ENCODE measurements around the gene ASIC4. TPM values are rescaled to one million over a fixed set of nuclear protein-coding genes. Genes with fewer than 3 reads are reported as not detected.

The ASIC4 gene
- total RNA-seq, 1 experiment from 2014 or later: 2.1 TPM

GRCh38 chr2:219557791-219558785 is 43.8 kb downstream of the ASIC4 start (continued):
- TF ChIP-seq REST (IDR thresholded peaks at IDR 0.05; ENCODE audit: low read depth): no peak
- no peak for TF ChIP-seq JUND (IDR thresholded peaks at IDR 0.05)
- TF ChIP-seq ELF1 (IDR thresholded peaks at IDR 0.05; ENCODE audit: borderline replicate concordance, low read depth): no peak
- TF ChIP-seq ATF3 (IDR thresholded peaks at IDR 0.05): no peak
- no peak for TF ChIP-seq EZH2phosphoT487 (IDR thresholded peaks at IDR 0.05; ENCODE audit: borderline replicate concordance)
- TF ChIP-seq ZFX (IDR thresholded peaks at IDR 0.05): no peak

GRCh38 chr2:219559156-219559915 is 45.1 kb downstream of the ASIC4 start:
- BruUV-seq (replicated peaks): no TSS peak
- Histone ChIP-seq H3K4me1 (ENCODE audit: control insufficient read depth in 1 of 2, insufficient read depth in 2 of 2, low read length in 2 of 2) (peaks cover 0 to 4% of the 10 kb centered on the region in 2 experiments; a peak in 1 of 4 replicates), H3K9me3 (ENCODE audit: control insufficient read depth in 1 of 2, insufficient read depth in 1 of 2, low read depth in 1 of 2, low read length in 2 of 2) (no peaks in the 10 kb centered on the region), H3K36me3 (ENCODE audit: control insufficient read depth in 1 of 2, insufficient read depth in 2 of 2, low read length in 2 of 2) (no peaks in the 10 kb centered on the region), H3K79me2 (ENCODE audit: insufficient read depth, low read length) (no peaks in the 10 kb centered on the region), H2AFZ (ENCODE audit: low read depth, low read length, poor library complexity, severe bottlenecking) (no peak overlapping the region), H4K20me1 (ENCODE audit: insufficient read depth) (no peaks in the 10 kb centered on the region), H3K27ac (ENCODE audit: low read depth, low read length) (no peak overlapping the region), H3K9me2 (ENCODE audit: insufficient read depth) (no peaks in the 10 kb centered on the region), H3K4me3 (replicated peaks in 1 of 2; ENCODE audit: low read depth in 1 of 2, low read length in 2 of 2) (no peak overlapping the region), H3K27me3 (ENCODE audit: insufficient read depth, low read length) (no peaks in the 10 kb centered on the region), H3K4me2 (ENCODE audit: low read length) (no peak overlapping the region), H3K9ac (ENCODE audit: low read length) (no peak overlapping the region)
- ChIA-PET POLR2A (no interaction called here), CTCF (interaction anchor here (1.0 to 2.6 kb wide), 8 partner anchors 8 to 64 kb away, joined by 3 to 16 read pairs (median 4); partner anchors contain the start of genes INHA, OBSL1 and STK11IP), RAD21 (ENCODE audit: low non-redundant PET in 1 of 2, low total read pairs in 2 of 2, uncharacterized antibody in 2 of 2, unreplicated experiment in 2 of 2) (no interaction called here)
- intact Hi-C loops (cut with micrococcal nuclease): no loop called here
- ATAC-seq (no peak), DNase-seq (ENCODE audit: low read depth, low spot score) (no peak)
- TF ChIP-seq ZBTB33 (IDR thresholded peaks at IDR 0.05; ENCODE audit: extremely low read depth, insufficient replicate concordance, low read length) (no peak), CEBPB (IDR thresholded peaks at IDR 0.05; ENCODE audit: low read depth) (no peak), YY1 (IDR thresholded peaks at IDR 0.05; ENCODE audit: extremely low read depth, insufficient replicate concordance, low read depth, low read length) (no peak), POLR2A (IDR thresholded peaks at IDR 0.05; ENCODE audit: borderline replicate concordance, extremely low read depth, insufficient read depth, insufficient read length) (no peak), REST (IDR thresholded peaks at IDR 0.05; ENCODE audit: low read depth) (no peak), POLR2AphosphoS5 (IDR thresholded peaks at IDR 0.05; ENCODE audit: low read depth, low read length) (no peak), RAD21 (IDR thresholded peaks at IDR 0.05; ENCODE audit: low read depth) (no peak)
